GM12875 (cell line): Measurements from ENCODE around the gene KIAA1671.

Source experiments
- H3K4me3 ChIP-seq: one replicate; pipeline ENCODE4 v1.5.1; 2011; ENCODE audit warnings: low read depth, low read length, control low read depth
- CTCF ChIP-seq: IDR thresholded peaks from 2 replicates; pipeline ENCODE4 v1.5.1; 2011; ENCODE audit warnings: low read depth, mild to moderate bottlenecking, control low read depth, inconsistent platforms, low read length, moderate library complexity, borderline replicate concordance; ENCODE audit not compliant: insufficient read depth

The KIAA1671 gene

GRCh38 chr22:25077056-25077455 is 124.5 kb downstream of the KIAA1671 start:
- no peak overlapping the region for H3K4me3 ChIP-seq
- TF ChIP-seq CTCF = no peak

GRCh38 chr22:25077964-25078363 is 125.4 kb downstream of the KIAA1671 start:
- TF ChIP-seq CTCF = no peak
- no peak overlapping the region for H3K4me3 ChIP-seq

GRCh38 chr22:25078591-25078990 is 126.1 kb downstream of the KIAA1671 start:
- no peak overlapping the region for H3K4me3 ChIP-seq
- TF ChIP-seq CTCF = no peak

- TF ChIP-seq CTCF = no peak
- H3K4me3 ChIP-seq = no peak overlapping the region
Measured at GRCh38 chr22:25080855-25081254, 128.3 kb downstream of the KIAA1671 start.

GRCh38 chr22:25081409-25081824 is 128.9 kb downstream of the KIAA1671 start:
- no peak overlapping the region for H3K4me3 ChIP-seq
- peak; percentile 49; the same call in 1 of the 2 replicates for TF ChIP-seq CTCF

- no peak for TF ChIP-seq CTCF
- no peak overlapping the region for H3K4me3 ChIP-seq
Measured at GRCh38 chr22:25082096-25082495, 129.6 kb downstream of the KIAA1671 start.

GRCh38 chr22:25083056-25083806 is 130.7 kb downstream of the KIAA1671 start:
- TF ChIP-seq CTCF = no peak
- no peak overlapping the region for H3K4me3 ChIP-seq
